ENCODE results near the gene ATAD3C.

GRCh38 chr1:1415751-1416150 lies 33.7 kb upstream of the ATAD3C start:
- TF ChIP-seq ATF2 (IDR thresholded peaks at IDR 0.05; ENCODE audit: low read length) (no peak), CTCF (IDR thresholded peaks at IDR 0.05; ENCODE audit: control extremely low read depth in 1 of 3, insufficient read depth in 1 of 3, low read depth in 1 of 3, low read length in 3 of 3) (no peak), CEBPB (IDR thresholded peaks at IDR 0.05; ENCODE audit: low read depth, low read length) (no peak), EP300 (IDR thresholded peaks at IDR 0.05; ENCODE audit: borderline replicate concordance in 1 of 2, low read depth in 2 of 2, low read length in 2 of 2) (no peak), TAF7 (optimal IDR thresholded peaks at IDR 0.05; ENCODE audit: borderline replicate concordance, low read depth, low read length) (no peak)

Measured in H1 (cell line).